PC-3 (cell line): ENCODE measurements around the gene EGFL7.

Experiments
- EZH2 ChIP-seq: fragments of 300-600 bp; sonication (generic); IDR thresholded peaks from one replicate; pipeline ENCODE4 v1.6.1; 2017; ENCODE audit warnings: antibody characterized with exemption, mild to moderate bottlenecking, low read length; ENCODE audit not compliant: unreplicated experiment
- TF ChIP-seq, protein P1 (sequence below): fragments of 300-600 bp; sonication (generic); conservative IDR thresholded peaks from 2 replicates; pipeline ENCODE4 v1.5.1; 2017; ENCODE audit warnings: antibody characterized with exemption, low read depth, mild to moderate bottlenecking, low read length

GRCh38 chr9:136673088-136673974, 10.6 kb downstream of the EGFL7 start:
- TF ChIP-seq EZH2: no peak
- TF ChIP-seq, protein P1, sequence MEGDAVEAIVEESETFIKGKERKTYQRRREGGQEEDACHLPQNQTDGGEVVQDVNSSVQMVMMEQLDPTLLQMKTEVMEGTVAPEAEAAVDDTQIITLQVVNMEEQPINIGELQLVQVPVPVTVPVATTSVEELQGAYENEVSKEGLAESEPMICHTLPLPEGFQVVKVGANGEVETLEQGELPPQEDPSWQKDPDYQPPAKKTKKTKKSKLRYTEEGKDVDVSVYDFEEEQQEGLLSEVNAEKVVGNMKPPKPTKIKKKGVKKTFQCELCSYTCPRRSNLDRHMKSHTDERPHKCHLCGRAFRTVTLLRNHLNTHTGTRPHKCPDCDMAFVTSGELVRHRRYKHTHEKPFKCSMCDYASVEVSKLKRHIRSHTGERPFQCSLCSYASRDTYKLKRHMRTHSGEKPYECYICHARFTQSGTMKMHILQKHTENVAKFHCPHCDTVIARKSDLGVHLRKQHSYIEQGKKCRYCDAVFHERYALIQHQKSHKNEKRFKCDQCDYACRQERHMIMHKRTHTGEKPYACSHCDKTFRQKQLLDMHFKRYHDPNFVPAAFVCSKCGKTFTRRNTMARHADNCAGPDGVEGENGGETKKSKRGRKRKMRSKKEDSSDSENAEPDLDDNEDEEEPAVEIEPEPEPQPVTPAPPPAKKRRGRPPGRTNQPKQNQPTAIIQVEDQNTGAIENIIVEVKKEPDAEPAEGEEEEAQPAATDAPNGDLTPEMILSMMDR: no peak
